Measurements from ENCODE around the gene BCS1L.

DNA sequence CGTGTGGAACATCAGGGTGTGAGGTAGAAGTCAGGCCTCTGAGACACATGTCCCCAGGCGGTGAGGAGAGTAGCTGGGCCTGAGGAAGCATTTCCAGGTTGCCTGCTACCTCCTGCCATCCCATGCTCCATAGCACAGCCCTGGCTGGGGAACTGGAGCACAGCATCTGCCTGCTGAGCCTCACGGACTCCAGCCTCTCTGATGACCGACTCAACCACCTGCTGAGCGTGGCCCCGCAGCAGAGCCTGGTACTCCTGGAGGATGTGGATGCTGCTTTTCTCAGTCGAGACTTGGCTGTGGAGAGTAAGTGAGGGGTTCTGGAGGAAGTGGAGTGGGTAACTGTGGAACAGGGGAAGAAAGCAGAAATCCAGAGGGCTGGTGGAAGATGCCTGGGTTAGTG is 2.9 kb downstream of the BCS1L start:
- TF ChIP-seq POLR2AphosphoS5 (IDR thresholded peaks at IDR 0.05; ENCODE audit: low read depth, low read length) (no peak), EP300 (IDR thresholded peaks at IDR 0.05; ENCODE audit: borderline replicate concordance in 1 of 2, low read depth in 1 of 2, low read length in 1 of 2) (no peak), EZH2phosphoT487 (IDR thresholded peaks at IDR 0.05; ENCODE audit: borderline replicate concordance, low read depth) (no peak), CTCF (IDR thresholded peaks at IDR 0.05) (no peak), FOXM1 (IDR thresholded peaks at IDR 0.05; ENCODE audit: low read depth) (no peak), TAF1 (IDR thresholded peaks at IDR 0.05; ENCODE audit: borderline replicate concordance, low read depth, low read length) (no peak), RAD21 (IDR thresholded peaks at IDR 0.05; ENCODE audit: low read length) (no peak), ELF1 (IDR thresholded peaks at IDR 0.05) (no peak), SMC3 (IDR thresholded peaks at IDR 0.05; ENCODE audit: low read depth, low read length) (no peak), FOXJ3 (CRISPR knock-in tag; IDR thresholded peaks at IDR 0.05) (no peak), NRF1 (IDR thresholded peaks at IDR 0.05; ENCODE audit: low read depth, low read length) (no peak), RCOR1 (IDR thresholded peaks at IDR 0.05; ENCODE audit: low read length) (no peak)
- TF ChIP-seq, protein P1, sequence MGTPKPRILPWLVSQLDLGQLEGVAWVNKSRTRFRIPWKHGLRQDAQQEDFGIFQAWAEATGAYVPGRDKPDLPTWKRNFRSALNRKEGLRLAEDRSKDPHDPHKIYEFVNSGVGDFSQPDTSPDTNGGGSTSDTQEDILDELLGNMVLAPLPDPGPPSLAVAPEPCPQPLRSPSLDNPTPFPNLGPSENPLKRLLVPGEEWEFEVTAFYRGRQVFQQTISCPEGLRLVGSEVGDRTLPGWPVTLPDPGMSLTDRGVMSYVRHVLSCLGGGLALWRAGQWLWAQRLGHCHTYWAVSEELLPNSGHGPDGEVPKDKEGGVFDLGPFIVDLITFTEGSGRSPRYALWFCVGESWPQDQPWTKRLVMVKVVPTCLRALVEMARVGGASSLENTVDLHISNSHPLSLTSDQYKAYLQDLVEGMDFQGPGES (IDR thresholded peaks at IDR 0.05; ENCODE audit: low read depth, low read length), result no peak
